ENCODE measurements around the gene LRRC9. TPM values are rescaled to one million over a fixed set of nuclear protein-coding genes. Genes with fewer than 3 reads are reported as not detected.

Gene LRRC9
- total RNA-seq, 1 experiment from 2014 or later, result 0.77 TPM

GRCh38 chr14:60014402-60014801 is 94.5 kb downstream of the LRRC9 start:
- peaks cover 34 to 38% of the 10 kb centered on the region in 2 experiments for H3K9me3 Mint-ChIP-seq
- Histone ChIP-seq H3K9me3 (ENCODE audit: control insufficient read depth, low read depth, low read length) (no peaks in the 10 kb centered on the region), H3K79me2 (ENCODE audit: insufficient read depth, low read length) (no peaks in the 10 kb centered on the region), H3K4me1 (ENCODE audit: insufficient read depth, low read length) (no peaks in the 10 kb centered on the region), H3K18ac (ENCODE audit: insufficient read length, low read depth, low read length) (no peak overlapping the region), H2BK120ac (ENCODE audit: low read depth, low read length, poor library complexity, severe bottlenecking) (no peak overlapping the region), H2BK5ac (ENCODE audit: insufficient read length, low read length) (no peak overlapping the region), H3K23ac (ENCODE audit: insufficient read length, low read depth, low read length) (no peak overlapping the region), H2BK20ac (ENCODE audit: low read depth, low read length, poor library complexity, severe bottlenecking) (no peak overlapping the region), H3K79me1 (ENCODE audit: insufficient read depth, low read depth, low read length, poor library complexity, severe bottlenecking) (no peaks in the 10 kb centered on the region), H3K27ac (ENCODE audit: insufficient read length, low read depth, low read length) (no peak overlapping the region), H3K23me2 (ENCODE audit: insufficient read length, low read depth, low read length, poor library complexity, severe bottlenecking) (no peaks in the 10 kb centered on the region), H2AK5ac (ENCODE audit: insufficient read length, low read length) (no peak overlapping the region), H3K9ac (ENCODE audit: extremely low read depth, insufficient read length, low read length) (no peak overlapping the region), H2AFZ (ENCODE audit: low read length) (no peak overlapping the region), H2BK12ac (ENCODE audit: insufficient read length, low read depth, low read length) (no peak overlapping the region), H3K27me3 (ENCODE audit: insufficient read depth, low read length) (no peaks in the 10 kb centered on the region), H3K4ac (ENCODE audit: low read depth, low read length) (no peak overlapping the region), H2BK15ac (ENCODE audit: low read depth, low read length) (no peak overlapping the region), H4K8ac (replicated peaks; ENCODE audit: insufficient read length, low read depth, low read length) (no peak overlapping the region), H3K56ac (ENCODE audit: insufficient read length, low read depth, low read length) (no peak overlapping the region), H3T11ph (ENCODE audit: low read length) (no peak overlapping the region), H3K4me2 (ENCODE audit: insufficient read depth, insufficient read length, low read length) (no peak overlapping the region), H3K14ac (ENCODE audit: insufficient read depth, low read length) (no peak overlapping the region), H4K20me1 (ENCODE audit: control insufficient read depth, insufficient read depth, insufficient read length) (no peaks in the 10 kb centered on the region), H4K5ac (ENCODE audit: insufficient read length, low read depth, low read length) (no peak overlapping the region), H4K91ac (ENCODE audit: insufficient read length, low read depth, low read length) (no peak overlapping the region)
- H3K4me3 Mint-ChIP-seq, result no peak overlapping the region
- DNase-seq, result no peak
- peaks cover 5 to 25% (median 11%) of the 10 kb centered on the region in 3 experiments; a peak in 6 of 7 replicates for H3K36me3 Mint-ChIP-seq (ENCODE audit: insufficient read depth in 1 of 3, low read depth in 3 of 3)
- H3K4me1 Mint-ChIP-seq, result no peaks in the 10 kb centered on the region
- no peak for TF ChIP-seq CTCF (conservative IDR thresholded peaks at IDR 0.05)
- no peak overlapping the region for H3K27ac Mint-ChIP-seq
- no peaks in the 10 kb centered on the region; the same call in 1 of the 2 replicates for H3K27me3 Mint-ChIP-seq (ENCODE audit: low read depth)
- no CpG with 5 or more reads among the region's 1 CpG for WGBS (ENCODE audit: extremely low coverage, insufficient read length, low lambda C conversion rate)
